ENCODE measurements around the gene RBM18. TPM values are rescaled to one million over a fixed set of nuclear protein-coding genes. Genes with fewer than 3 reads are reported as not detected.

RBM18 gene, protein sequence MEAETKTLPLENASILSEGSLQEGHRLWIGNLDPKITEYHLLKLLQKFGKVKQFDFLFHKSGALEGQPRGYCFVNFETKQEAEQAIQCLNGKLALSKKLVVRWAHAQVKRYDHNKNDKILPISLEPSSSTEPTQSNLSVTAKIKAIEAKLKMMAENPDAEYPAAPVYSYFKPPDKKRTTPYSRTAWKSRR
- polyA plus RNA-seq (ENCODE audit: insufficient read length in 10 of 10): 10 to 100 TPM; 23.2 to 37.0 (median 29.3) TPM
- long read RNA-seq, donor 1, full-length matches to known transcripts: 13 of 13 reads
- long read RNA-seq, donor 1, partial matches to known transcripts: 0 of 13 reads
- long read RNA-seq, donor 1, other reads (novel, unspliced or antisense): 0 of 13 reads
- long read RNA-seq, donor 2, full-length matches to known transcripts: 13 of 13 reads
- long read RNA-seq, donor 2, partial matches to known transcripts: 0 of 13 reads
- long read RNA-seq, donor 2, other reads (novel, unspliced or antisense): 0 of 13 reads
- long read RNA-seq, donor 3: 0 reads
- long read RNA-seq, donor 4, full-length matches to known transcripts: 8 of 8 reads
- long read RNA-seq, donor 4, partial matches to known transcripts: 0 of 8 reads
- long read RNA-seq, donor 4, other reads (novel, unspliced or antisense): 0 of 8 reads
- long read RNA-seq, donor 5, full-length matches to known transcripts: 9 of 33 reads
- long read RNA-seq, donor 5, partial matches to known transcripts: 24 of 33 reads
- long read RNA-seq, donor 5, other reads (novel, unspliced or antisense): 0 of 33 reads
- long read RNA-seq, donor 6, full-length matches to known transcripts: 17 of 17 reads
- long read RNA-seq, donor 6, partial matches to known transcripts: 0 of 17 reads
- long read RNA-seq, donor 6, other reads (novel, unspliced or antisense): 0 of 17 reads
- long read RNA-seq, donor 7, full-length matches to known transcripts: 8 of 8 reads
- long read RNA-seq, donor 7, partial matches to known transcripts: 0 of 8 reads
- long read RNA-seq, donor 7, other reads (novel, unspliced or antisense): 0 of 8 reads
- long read RNA-seq, donor 8, full-length matches to known transcripts: 12 of 12 reads
- long read RNA-seq, donor 8, partial matches to known transcripts: 0 of 12 reads
- long read RNA-seq, donor 8, other reads (novel, unspliced or antisense): 0 of 12 reads
- long read RNA-seq, donor 9, full-length matches to known transcripts: 1 of 1 reads
- long read RNA-seq, donor 9, partial matches to known transcripts: 0 of 1 reads
- long read RNA-seq, donor 9, other reads (novel, unspliced or antisense): 0 of 1 reads

DNA sequence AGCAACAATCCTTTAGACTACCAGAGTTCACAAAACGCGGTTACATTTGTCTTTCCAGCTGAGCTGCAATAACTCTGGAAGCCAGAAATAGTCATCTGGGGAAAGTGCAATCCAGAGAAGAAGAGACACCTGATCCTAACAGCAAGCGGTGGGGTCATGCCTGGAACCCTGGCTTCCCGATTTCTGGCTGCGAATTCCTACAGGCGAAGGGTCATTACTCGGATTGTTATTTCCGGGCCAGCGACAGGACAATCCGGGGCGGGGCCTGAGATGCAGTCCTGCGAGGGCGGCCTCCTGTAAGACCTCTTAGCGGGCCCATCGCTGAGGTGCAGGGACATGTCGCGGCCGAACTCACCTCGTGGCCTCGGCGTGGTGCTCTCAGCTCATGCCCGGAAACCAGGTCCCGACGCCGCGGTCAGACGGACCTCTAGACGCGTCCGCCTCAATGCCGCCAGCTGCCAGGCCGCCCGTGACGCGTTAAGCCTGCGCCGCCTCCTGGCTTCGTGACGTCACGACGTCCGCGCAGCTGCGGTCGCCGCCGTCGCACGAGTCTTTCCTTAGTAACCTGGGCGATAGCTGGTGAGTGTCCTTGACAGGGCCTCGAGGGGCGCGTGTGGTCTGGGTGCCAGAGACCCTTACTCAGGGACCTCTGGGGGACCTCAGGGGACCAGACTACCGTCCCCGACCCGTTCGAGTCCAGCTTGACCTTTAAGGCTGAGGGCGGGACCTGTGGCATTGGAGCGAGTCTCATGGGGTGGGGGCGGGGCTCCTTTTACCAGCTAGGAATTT, at the start of gene RBM18, which contains the start of gene MRRF:
TSS of gene RBM18 (minus strand) at position 481 of the 789 bp plus-strand sequence. CDS start 3,348 bp downstream, outside the sequence.
TSS of gene MRRF (plus strand) at position 523 of the 789 bp plus-strand sequence. CDS start 6,010 bp downstream, outside the sequence.
- DNase-seq: peak; percentile 89 to 98 (median 97)

GRCh38 chr9:122314165-122314564, 49.5 kb upstream of the RBM18 start:
- DNase-seq: no peak

DNA sequence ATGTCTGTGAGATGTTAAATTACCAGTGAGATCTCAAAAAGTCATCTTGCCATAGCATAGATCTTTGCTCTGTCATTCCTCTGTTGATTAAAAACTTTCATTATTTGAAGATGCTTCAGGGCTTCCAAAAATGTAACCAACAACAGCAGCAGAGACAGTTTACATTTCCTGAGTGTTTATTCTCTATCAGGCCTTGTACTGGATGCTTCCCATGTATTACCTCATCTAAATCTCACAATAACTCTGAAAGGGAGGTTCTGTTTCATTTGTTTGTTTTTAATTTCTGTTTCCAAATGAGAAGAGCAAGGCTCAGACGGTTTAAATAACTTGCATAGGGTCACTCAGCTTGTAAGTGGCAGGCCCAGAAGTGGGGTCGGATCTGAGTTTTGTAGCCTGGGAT, 45.2 kb upstream of the RBM18 start:
- DNase-seq: no peak

- no peak for DNase-seq
These were observed 43.3 kb upstream of the RBM18 start for GRCh38 chr9:122307925-122308324.

DNA sequence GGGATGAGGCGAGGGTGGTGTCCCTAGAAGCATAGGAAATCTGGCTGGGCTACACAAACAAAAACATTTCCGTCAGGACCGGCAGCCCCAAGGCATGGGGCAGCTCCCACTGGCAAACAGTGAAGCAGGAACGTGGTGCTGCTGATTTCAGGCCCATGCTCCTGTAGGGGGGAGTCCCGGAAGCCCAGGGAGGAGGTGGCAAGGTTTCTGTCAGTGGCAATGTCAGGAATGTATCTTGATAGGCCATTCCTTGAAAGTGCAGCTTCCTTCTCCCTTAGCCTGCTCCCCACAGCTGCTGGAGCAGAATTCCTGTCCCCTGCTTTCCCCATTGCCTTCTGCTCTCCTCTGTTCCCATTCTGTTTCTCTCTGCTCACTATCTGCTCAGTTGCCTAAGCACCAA, 42.4 kb upstream of the RBM18 start:
- no peak for DNase-seq

GRCh38 chr9:122302237-122303093, 37.8 kb upstream of the RBM18 start:
- no peak for DNase-seq

GRCh38 chr9:122297512-122297911, 32.9 kb upstream of the RBM18 start:
- no peak for DNase-seq

DNA sequence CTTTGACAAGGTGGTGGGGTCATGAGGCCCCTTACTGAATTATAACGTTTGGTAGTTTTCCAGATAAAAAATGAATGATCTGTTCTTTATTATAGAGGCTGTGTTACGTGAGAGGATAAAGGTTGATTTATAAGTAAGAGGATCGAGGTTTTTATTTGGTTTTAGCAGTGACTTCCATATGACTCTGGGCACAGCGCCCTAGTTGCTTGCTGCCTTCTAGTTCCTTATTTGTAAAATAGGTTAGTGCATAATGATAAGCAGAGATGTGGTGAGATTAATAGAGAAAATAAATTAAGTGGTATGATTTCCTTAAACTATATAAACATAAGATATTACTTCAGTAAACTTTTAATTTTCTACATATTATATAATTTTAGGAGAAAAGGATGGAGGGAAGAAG, 29.9 kb upstream of the RBM18 start:
- DNase-seq: no peak

GRCh38 chr9:122291458-122291857, 26.8 kb upstream of the RBM18 start:
- no peak for DNase-seq

GRCh38 chr9:122287214-122287720, 22.6 kb upstream of the RBM18 start:
- no peak for DNase-seq

DNA sequence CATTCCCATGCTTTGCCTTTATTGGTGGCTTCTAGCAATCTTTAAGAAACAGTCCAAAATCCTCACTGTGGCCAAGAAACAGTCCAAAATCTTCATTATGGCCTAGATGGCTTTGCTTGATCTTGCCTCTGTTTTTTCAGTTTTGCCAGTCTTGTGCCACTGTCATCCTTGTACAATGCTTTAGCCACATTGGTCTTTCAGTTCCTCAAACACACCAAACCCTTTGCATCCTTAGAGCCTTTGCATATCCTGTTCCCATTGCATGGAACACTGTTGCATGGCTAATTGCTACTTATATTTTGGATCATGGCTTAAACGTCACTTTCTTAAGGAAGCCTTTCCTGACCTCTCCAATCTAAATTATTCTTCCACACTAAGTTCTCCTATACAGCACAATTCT, 22.1 kb upstream of the RBM18 start:
- no peak for DNase-seq

- DNase-seq: no peak
These were observed 16.7 kb upstream of the RBM18 start for GRCh38 chr9:122281368-122281767.

GRCh38 chr9:122277285-122277897, 12.8 kb upstream of the RBM18 start:
- DNase-seq: no peak

DNA sequence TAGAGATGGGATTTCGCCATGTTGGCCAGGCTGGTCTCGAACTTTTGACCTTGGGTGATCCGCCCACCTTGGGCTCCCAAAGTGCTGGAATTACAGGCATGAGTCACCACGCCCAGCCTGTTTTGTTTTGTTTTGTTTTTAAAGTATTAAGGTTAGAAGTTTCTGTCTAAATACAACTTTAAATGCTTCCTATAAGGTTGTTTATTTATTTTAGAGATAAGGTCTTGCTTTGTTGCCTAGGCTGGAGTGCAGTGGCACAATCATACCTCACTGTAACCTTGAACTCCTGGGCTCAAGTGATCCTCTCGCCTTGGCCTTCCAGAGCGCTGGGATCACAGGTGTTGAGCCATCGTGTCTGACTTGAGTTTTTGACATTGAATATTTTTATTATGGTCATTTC, 11.5 kb upstream of the RBM18 start:
- DNase-seq: no peak

DNA sequence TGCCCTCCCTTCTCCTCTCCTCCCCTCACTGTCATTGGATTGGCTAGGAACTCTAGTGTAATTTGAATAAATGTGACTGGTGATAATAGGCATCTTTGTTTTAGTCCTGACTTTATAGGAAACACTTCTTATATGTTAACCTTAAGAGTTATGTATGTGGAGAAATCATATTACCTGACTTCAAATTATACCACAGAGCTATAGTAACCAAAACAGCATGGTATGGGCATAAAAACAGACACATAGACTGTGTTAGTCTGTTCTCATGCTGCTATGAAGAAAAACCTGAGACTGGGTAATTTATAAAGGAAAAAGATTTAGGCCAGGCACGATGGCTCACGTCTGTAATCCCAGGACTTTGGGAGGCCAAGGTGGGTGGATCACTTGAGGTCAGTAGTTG, 9.4 kb upstream of the RBM18 start:
- DNase-seq: no peak

DNA sequence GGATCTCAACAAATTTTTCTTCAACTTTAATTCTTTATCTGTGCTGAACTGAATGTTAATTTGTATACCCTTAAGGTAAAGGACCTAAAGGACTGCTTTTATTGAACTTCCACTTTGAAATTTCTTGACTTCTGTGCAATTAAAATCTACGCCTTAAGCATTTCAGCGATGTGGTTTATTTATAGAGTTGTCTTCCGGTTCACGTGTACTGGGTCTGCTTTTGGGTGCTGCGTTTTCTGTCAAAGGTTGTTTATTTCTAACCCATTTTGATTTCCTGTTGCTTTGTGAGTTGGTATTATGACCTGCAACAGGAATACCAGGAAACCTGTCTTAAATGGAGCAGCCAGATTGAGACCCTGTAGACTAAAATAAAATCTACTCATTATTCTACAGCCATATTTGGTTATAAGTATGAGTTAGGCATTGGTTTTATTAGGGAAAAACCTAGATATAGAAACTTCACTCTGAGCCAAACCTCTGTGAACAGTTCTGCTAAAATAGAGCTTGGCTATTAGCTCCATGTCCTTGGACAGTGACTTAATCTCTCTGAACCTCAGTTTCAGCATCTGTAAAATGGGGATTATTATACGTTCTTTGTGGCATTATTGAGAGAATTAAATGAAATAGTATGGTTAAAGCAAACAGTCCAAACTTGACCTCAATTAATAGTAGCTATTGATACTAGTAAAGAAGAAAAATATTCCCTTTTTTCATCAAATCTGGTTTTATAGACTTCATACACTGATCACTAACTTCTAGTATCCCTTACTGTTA, 3.6 kb upstream of the RBM18 start:
- no peak for DNase-seq

DNA sequence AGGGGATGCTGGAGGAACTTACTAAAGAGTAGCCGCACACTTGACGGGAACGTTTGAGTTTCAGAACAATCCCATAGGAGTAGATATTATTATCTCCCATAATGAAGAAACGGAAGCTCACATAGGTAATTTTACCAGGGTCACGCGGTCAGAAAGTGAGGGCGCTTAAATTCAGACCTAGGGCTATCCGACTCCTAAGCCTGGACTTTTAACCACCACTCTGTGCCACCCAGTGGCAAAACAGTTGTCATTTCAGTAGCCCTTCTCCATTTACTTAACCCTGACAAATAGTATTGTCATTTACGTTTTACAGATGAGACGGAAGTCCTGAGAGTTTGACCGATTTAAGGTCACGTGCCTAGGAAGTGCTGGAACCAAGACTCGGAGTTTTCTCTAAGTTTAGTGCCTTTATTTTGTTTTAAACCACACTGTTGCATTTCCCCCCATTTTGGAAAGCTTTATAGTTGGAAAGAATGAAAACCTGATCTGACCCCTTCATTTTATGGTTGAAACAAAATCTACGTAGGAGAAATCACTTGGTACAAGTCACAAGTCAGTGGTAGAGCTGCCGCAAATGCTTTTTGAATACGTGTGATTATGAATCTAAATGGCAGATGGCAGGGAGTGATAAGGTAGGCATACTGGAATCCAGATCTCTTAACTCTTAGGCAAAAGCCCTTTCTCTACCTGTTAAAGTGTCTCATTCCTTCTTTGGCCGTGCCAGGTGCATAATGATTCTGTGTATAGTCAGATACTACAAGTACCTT, 692 bp upstream of the RBM18 start:
- DNase-seq: peak; percentile 17 to 59 (median 30)
